ENCODE results near the gene MDFI.

The MDFI gene

GRCh38 chr6:41635365-41635764, 2.9 kb upstream of the MDFI start:
- no peak for DNase-seq

DNA sequence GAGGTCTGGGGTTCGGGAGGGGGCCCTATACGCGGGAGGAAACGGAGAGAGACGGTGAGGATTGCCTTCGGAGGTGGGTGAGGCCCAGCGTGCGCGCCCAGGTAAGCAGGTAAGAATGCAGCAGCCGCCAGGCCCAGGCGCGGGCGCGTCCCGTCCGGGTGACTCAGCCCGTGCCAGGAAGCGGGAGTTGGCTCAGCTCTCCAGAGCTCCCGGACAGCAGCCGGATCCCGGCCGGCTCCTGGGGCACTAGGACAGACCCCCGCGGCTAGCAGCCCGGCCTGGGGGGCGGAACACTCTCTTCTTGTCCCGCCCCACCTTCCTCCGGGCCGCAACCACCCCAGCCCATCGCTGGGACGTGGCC, 1.5 kb upstream of the MDFI start:
- no peak for DNase-seq

DNA sequence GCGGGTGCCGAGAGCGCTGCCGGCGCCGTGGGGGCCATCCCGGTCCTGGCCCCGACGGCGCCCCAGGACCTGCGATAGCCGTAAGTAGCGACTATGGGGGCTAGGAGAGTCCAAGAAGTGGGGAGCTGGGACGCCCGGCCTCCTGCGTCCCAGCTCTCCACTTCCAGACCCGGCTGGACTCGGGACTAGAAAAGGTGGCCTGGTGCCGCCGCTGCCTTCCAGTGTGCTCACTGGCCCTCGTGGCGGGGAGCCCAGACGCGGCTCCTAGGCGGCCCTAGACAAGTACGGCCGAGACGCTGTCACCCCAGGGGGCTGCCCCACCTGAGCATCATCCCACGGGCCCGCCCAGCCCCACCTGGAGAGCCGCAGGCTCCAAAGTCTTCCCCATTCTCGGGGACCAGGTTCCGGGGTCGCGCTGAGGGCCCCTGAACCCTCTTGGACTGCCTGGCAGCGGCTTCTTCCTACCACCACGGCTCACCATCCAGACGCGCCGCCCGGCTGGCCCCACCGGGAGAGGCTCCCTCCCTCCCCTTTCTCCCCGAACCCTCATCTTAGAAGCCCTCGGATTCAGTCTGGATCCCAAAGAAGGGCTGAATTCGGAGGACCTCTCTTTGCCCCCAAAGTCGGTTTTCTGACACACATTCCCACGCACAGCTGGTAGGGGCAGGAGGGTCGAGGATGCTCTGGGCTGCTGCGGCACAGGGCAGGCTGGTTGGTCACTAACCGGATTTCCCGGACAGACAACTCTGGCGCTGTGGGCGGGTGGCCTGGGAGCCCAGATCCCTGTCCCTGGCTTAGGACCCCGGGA, 870 bp upstream of the MDFI start:
- DNase-seq: no peak

- no peak for DNase-seq
These were observed 904 bp downstream of the MDFI start for GRCh38 chr6:41638935-41639808.

DNA sequence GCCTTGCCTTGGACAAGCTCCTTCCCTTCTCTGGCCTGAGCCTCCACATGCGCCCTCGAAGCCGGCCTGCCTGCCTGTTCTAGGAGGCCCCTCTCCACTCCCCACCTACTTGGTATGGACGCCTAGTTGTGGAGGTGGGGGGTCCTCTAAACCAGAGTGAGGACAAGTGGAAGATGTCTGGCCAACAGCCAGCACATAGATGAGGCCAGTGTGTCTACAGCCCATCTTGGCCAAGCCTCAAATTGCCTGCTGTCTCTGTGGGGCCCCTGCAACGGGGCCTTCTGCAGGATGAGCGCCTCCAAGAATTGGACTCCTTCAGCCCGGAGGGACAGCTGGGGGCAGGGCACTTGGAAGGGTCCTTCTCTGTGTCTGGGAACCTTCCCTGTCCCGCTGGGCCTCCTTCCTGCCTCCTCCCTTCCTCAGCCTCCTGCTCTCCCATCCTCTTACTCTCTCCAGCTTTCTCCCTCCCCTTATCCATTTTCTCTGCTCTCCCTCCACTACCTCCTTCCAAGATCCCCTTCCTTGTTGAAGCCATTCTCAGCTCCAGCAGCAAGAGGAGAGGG, 1.6 kb downstream of the MDFI start:
- no peak for DNase-seq

GRCh38 chr6:41640426-41640825, 2.2 kb downstream of the MDFI start:
- no peak for DNase-seq

DNA sequence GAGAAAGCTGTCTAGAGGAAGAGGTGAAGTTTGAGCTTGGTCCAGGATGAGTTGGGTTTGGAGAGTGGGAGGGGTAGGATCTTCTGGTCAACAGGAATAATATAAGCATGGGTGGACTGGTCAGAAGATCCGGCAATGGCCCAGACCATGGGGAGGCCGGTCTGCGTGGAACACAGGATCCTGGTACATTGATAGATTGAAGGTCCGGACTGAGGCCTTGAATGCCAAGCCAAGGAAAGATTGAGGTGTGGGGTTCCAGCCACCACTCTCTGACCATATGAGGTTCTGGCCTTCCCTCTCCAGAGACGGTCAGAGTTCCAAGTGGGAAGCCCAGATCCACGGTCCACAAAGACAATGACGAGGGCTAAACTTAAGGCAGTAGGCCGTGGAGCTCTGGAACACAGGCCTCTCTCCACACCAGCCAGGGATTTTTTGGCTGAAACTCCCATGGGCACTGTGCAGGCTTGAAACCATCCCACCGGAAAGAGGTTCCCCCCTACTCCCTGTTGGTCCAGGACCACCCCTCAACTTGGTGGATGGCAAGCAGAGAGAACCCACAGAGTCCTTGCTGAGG, 3.2 kb downstream of the MDFI start:
- DNase-seq: no peak

GRCh38 chr6:41642090-41642959, 4.1 kb downstream of the MDFI start:
- DNase-seq: no peak

DNA sequence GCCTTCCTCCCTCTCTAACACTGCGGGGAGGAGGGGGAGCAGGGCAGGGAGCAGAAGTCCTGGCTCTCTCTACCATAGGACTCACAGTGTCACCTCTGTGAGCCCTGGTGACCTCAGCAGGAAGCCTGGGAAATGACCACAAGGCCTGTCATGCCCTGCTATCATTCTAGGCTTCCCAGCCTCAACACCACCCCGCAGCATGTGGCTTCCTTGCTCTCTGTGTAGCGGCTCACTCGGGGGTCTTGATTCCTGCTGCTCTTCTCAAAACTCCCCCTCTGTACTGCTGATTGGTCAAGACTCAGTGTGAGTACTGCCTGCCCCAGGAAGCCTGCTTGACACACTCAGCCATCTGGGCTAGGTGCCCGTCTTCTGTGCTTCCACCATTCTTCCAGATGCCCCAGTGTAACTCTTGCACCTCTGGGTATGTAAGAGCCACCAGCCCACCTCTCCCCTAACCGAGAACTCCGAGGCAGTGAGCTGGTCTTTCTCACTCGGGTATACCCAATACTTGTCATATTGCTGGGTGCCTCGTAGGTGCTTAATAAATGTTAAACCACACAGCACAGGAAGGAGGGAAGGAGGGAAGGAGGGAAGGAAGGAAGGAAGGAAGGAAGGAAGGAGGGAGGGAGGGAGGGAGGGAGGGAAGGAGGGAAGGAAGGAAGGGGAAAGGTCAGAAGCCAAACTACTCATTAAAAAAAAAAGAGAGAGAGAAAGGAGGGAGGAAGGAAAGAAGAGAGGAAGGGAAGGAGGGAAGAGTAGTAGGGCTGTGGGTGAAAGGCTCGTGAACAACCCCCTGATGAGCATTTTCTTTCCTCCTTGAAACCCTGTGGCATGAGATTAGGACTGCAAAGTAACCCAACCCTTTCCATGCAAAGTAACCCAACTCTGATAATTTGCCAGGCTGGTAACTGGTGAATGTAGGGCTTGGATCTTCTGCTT, 5.0 kb downstream of the MDFI start:
- DNase-seq: no peak

DNA sequence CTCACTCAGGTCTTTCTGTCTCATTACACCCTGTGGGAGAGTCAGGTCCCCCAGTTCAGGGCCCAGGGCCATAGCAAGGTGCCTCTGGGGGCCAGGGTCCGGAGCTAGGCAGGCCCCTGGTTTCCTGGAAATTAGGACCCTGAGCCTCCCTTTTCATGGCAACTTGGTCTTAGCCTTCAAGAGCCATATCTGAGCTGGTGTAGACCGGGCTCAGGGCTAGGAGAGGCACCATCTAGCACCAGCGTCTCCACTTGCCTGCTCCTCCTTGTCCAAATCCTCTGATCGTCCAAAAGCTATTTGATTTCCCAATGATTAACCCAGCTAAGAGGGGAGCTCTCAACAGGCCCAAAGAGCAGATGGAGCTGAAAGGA, 5.6 kb downstream of the MDFI start:
- DNase-seq: no peak

GRCh38 chr6:41644297-41644879, 6.1 kb downstream of the MDFI start:
- no peak for DNase-seq

GRCh38 chr6:41645007-41645618, 6.8 kb downstream of the MDFI start:
- no peak for DNase-seq

GRCh38 chr6:41646026-41646795, 7.9 kb downstream of the MDFI start:
- DNase-seq: no peak

- DNase-seq: no peak
These were observed 8.8 kb downstream of the MDFI start for GRCh38 chr6:41647061-41647511.

DNA sequence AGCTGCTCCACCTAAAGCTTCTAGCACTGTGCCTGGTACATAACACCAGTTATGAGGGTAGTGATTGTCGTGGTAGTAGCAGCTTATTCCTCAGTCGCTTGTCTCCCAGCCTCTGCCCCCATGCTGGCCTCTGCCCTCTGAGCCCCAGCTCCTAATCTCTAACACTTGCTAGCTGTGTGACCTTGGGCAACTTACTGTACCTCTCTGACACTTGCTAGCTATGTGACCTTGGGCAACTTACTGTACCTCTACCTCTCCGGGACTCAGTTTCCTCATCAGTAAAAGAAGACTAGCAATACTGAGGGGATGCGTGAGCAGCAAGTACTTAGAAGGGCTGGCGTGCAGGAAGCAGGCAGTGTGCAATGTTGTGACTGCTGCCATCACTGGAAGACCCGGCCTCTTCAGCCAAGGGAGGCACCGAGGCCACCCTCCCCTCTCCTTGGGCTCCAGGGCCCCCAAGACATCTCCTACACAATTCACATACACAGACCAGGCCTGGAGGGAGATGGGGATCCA, 9.9 kb downstream of the MDFI start:
- no peak for DNase-seq

- no peak for DNase-seq
These were observed 10.7 kb downstream of the MDFI start for GRCh38 chr6:41648921-41649320.

- DNase-seq: no peak
These were observed 11.3 kb downstream of the MDFI start for GRCh38 chr6:41649596-41649995.

DNA sequence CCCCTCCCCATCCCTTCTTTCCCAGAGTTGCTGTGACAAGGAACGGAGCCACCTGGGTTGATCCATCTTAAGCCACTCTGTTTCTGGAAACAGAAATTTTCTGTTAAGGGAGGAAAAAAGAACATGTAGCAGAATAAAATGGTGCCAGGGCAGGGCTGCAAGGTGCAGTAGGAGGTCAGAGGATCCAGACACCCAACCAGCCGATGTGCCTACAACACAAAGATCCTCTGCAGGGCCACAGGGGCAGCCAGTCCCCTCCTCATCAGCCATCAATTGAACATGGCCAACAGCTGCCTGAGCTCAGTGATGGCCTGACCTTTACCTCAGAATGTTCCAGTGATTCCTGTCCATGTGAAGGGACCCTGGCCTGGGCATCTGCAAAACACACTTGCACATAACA, 11.9 kb downstream of the MDFI start:
- no peak for DNase-seq

DNA sequence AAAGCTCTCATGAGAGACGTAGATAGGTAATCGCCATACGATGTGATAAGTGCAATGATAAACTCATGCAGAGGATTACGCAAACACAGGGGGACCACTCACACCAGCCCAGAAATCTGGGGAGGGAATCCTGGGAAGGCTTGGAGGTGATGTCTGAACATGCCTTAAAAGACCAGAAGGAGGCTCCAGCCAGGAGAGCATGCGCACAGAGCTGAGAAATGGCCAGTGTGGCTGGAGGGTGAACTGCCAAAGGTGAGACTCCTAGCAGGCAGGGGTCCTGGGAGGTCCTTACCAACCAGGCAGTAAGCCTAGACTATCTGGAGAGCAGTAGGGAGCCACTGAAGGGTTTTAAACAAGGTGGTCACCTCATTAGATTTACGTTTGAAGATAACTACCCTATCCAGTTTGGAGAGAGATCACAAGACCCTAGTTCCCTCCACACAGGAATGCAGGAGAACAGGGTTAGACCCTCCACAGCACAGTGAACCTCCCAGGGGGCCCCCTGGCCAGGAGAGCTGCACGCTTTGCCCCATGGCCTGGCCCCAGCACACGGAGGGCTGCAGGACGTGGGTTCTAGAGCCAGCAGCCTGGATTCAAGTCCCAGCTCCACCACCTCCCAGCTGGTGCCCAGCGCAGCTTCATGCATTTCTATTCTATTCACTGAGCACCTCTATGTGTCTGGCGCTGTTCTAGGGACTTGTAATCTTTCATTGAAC, 13.1 kb downstream of the MDFI start:
- no peak for DNase-seq

All from hippocampal formation (tissue), 2 donors.